Vagina (tissue), 2 donors: ENCODE data around the gene ENGASE. TPM values are rescaled to one million over a fixed set of nuclear protein-coding genes. Genes with fewer than 3 reads are reported as not detected.
A peak's percentile ranks its signal among the peaks of the same experiment; 100 is the strongest.

Experiments used
- DNase-seq, 2 donors: peaks; one replicate each; pipeline ENCODE4 v3.0.0-alpha.2; 2017; ENCODE audit errors: extremely low spot score in 2 of 2
- H3K27ac ChIP-seq: fragments of 200-600 bp; sonication (generic); one replicate; pipeline ENCODE4 v1.5.1; 2019
- H3K27me3 ChIP-seq: fragments of 200-600 bp; sonication (generic); one replicate; pipeline ENCODE4 v1.5.1; 2019
- H3K36me3 ChIP-seq, 2 donors: fragments of 200-600 bp; sonication (generic); one replicate each; pipeline ENCODE4 v1.5.1; 2017 to 2019
- H3K4me1 ChIP-seq: fragments of 200-600 bp; sonication (generic); one replicate; pipeline ENCODE4 v1.5.1; 2019
- H3K4me3 ChIP-seq, 2 donors: fragments of 200-600 bp; sonication (generic); 1 replicate in 1 of 2; 2 replicates in 1 of 2; pipeline ENCODE4 v1.5.1; 2016 to 2019
- H3K9me3 ChIP-seq: fragments of 200-600 bp; sonication (generic); one replicate; pipeline ENCODE4 v1.5.1; 2019
- CTCF ChIP-seq, 3 experiments: fragments of 450-650 bp in 2 of 3; fragments of 200-600 bp in 1 of 3; sonication (generic) in 1 of 3; IDR thresholded peaks; one replicate each; pipeline ENCODE4 v1.5.1; 2017 to 2019; ENCODE audit warnings: antibody characterized with exemption in 3 of 3, mild to moderate bottlenecking in 2 of 3, moderate library complexity in 2 of 3
- POLR2A ChIP-seq, 2 donors: fragments of 450-650 bp; IDR thresholded peaks; one replicate each; pipeline ENCODE4 v1.6.1; 2017; ENCODE audit warnings: antibody characterized with exemption in 2 of 2, mild to moderate bottlenecking in 2 of 2, moderate library complexity in 2 of 2
- POLR2AphosphoS5 ChIP-seq, 2 donors: sonication (generic); formaldehyde crosslinking; IDR thresholded peaks; one replicate each; pipeline ENCODE4 v1.9.0; 2017; ENCODE audit warnings: antibody characterized with exemption in 2 of 2, mild to moderate bottlenecking in 2 of 2, low read depth in 1 of 2; ENCODE audit not compliant: insufficient read depth in 1 of 2
- intact Hi-C: fragments of 100-400 bp; cut with DNase I; formaldehyde crosslinking; loops from one replicate; pipeline ENCODE4 v1.15.1; 2023
- total RNA-seq: library from RNA; depleted of rRNA; stranded (reverse); fragments of >200 nt; gene quantifications from one replicate; pipeline ENCODE4 v1.2.3, GENCODE V29; 2016

ENGASE gene
- total RNA-seq, 1 donor from 2014 or later: 13.8 TPM

- intact Hi-C loops: no loop called here
- H3K36me3 ChIP-seq: no peaks in the 10 kb centered on the region
- H3K4me1 ChIP-seq: peaks cover 20% of the 10 kb centered on the region
- no peaks in the 10 kb centered on the region for H3K9me3 ChIP-seq
- TF ChIP-seq POLR2A (IDR thresholded peaks at IDR 0.05) (no peak), POLR2AphosphoS5 (IDR thresholded peaks at IDR 0.05; ENCODE audit: insufficient read depth in 1 of 2, low read depth in 1 of 2) (no peak), CTCF (IDR thresholded peaks at IDR 0.05) (no peak)
- no peak overlapping the region for H3K4me3 ChIP-seq
- H3K27me3 ChIP-seq: no peaks in the 10 kb centered on the region
- H3K27ac ChIP-seq: no peak overlapping the region
- DNase-seq: no peak
These were observed 30.2 kb upstream of the ENGASE start for GRCh38 chr17:79044462-79044861.

- no peaks in the 10 kb centered on the region for H3K9me3 ChIP-seq
- no peak overlapping the region for H3K4me3 ChIP-seq
- TF ChIP-seq POLR2AphosphoS5 (IDR thresholded peaks at IDR 0.05; ENCODE audit: insufficient read depth in 1 of 2, low read depth in 1 of 2): no peak
- no peak for TF ChIP-seq CTCF (IDR thresholded peaks at IDR 0.05)
- TF ChIP-seq POLR2A (IDR thresholded peaks at IDR 0.05): no peak
- intact Hi-C loops: loop anchor here (5.0 kb wide), 1 partner anchor 37 kb away; no protein-coding TSS in a partner anchor
- H3K36me3 ChIP-seq: no peaks in the 10 kb centered on the region
- H3K27ac ChIP-seq: peak overlapping the region; percentile 68
- H3K27me3 ChIP-seq: no peaks in the 10 kb centered on the region
- no peak for DNase-seq
- H3K4me1 ChIP-seq: peaks cover 20% of the 10 kb centered on the region
These were observed 29.5 kb upstream of the ENGASE start for GRCh38 chr17:79045001-79045729.

GRCh38 chr17:79045842-79046196, 28.8 kb upstream of the ENGASE start:
- Histone ChIP-seq H3K4me3 (no peak overlapping the region), H3K27me3 (no peaks in the 10 kb centered on the region), H3K27ac (peak overlapping the region; percentile 68), H3K4me1 (peaks cover 20% of the 10 kb centered on the region), H3K9me3 (no peaks in the 10 kb centered on the region), H3K36me3 (no peaks in the 10 kb centered on the region)
- no peak for DNase-seq
- intact Hi-C loops: loop anchor here (5.0 kb wide), 1 partner anchor 36 kb away; no protein-coding TSS in a partner anchor
- TF ChIP-seq POLR2AphosphoS5 (IDR thresholded peaks at IDR 0.05; ENCODE audit: insufficient read depth in 1 of 2, low read depth in 1 of 2) (no peak), POLR2A (IDR thresholded peaks at IDR 0.05) (no peak), CTCF (IDR thresholded peaks at IDR 0.05) (peak; percentile 68 to 83 (median 81))

- Histone ChIP-seq H3K27ac (peak overlapping the region; percentile 68), H3K27me3 (no peaks in the 10 kb centered on the region), H3K4me3 (no peak overlapping the region), H3K36me3 (no peaks in the 10 kb centered on the region), H3K4me1 (peaks cover 20% of the 10 kb centered on the region), H3K9me3 (no peaks in the 10 kb centered on the region)
- no peak for TF ChIP-seq POLR2A (IDR thresholded peaks at IDR 0.05)
- no peak for TF ChIP-seq POLR2AphosphoS5 (IDR thresholded peaks at IDR 0.05; ENCODE audit: insufficient read depth in 1 of 2, low read depth in 1 of 2)
- TF ChIP-seq CTCF (IDR thresholded peaks at IDR 0.05): no peak
- DNase-seq: no peak
- intact Hi-C loops: loop anchor here (5.0 kb wide), 1 partner anchor 36 kb away; no protein-coding TSS in a partner anchor
These were observed 28.3 kb upstream of the ENGASE start for GRCh38 chr17:79046197-79046915.

- Histone ChIP-seq H3K27ac (peak overlapping the region; percentile 68), H3K4me3 (no peak overlapping the region), H3K4me1 (peaks cover 20% of the 10 kb centered on the region), H3K27me3 (no peaks in the 10 kb centered on the region), H3K9me3 (no peaks in the 10 kb centered on the region), H3K36me3 (no peaks in the 10 kb centered on the region)
- TF ChIP-seq CTCF (IDR thresholded peaks at IDR 0.05) (no peak), POLR2AphosphoS5 (IDR thresholded peaks at IDR 0.05; ENCODE audit: insufficient read depth in 1 of 2, low read depth in 1 of 2) (peak in 1 of 2 donors; percentile 20)
- intact Hi-C loops: loop anchor here (5.0 kb wide), 1 partner anchor 35 kb away; no protein-coding TSS in a partner anchor
- DNase-seq: no peak
These were observed 27.7 kb upstream of the ENGASE start for GRCh38 chr17:79046916-79047280.
